Neural cell (in vitro differentiated cells): Measurements from ENCODE around the gene COL23A1. TPM values are rescaled to one million over a fixed set of nuclear protein-coding genes. Genes with fewer than 3 reads are reported as not detected.

ENCODE experiments used
- H2AFZ ChIP-seq: fragments of 200-600, 300-800 bp; sonication (generic), shearing (Covaris generic); 2 replicates; pipeline ENCODE4 v1.6.0; 2014; ENCODE audit warnings: low read depth, mild to moderate bottlenecking, antibody characterized with exemption, low read length, moderate library complexity
- H3F3A ChIP-seq: fragments of 200-600 bp; shearing (Covaris generic); 2 replicates; pipeline ENCODE4 v1.6.1; 2016; ENCODE audit warnings: mild to moderate bottlenecking, moderate library complexity, mixed read lengths, antibody characterized with exemption, low read length; ENCODE audit not compliant: insufficient read depth, poor library complexity, severe bottlenecking
- H3K27ac ChIP-seq: fragments of 200-600, 300-800 bp; sonication (generic), shearing (Covaris generic); 2 replicates; pipeline ENCODE4 v1.5.1; 2014; ENCODE audit warnings: mild to moderate bottlenecking, low read length, moderate library complexity
- H3K27me3 ChIP-seq: fragments of 300-800, 200-600 bp; sonication (generic), shearing (Covaris generic); 2 replicates; pipeline ENCODE4 v1.6.0; 2014; ENCODE audit warnings: mild to moderate bottlenecking, low read depth, low read length, moderate library complexity; ENCODE audit not compliant: insufficient read depth
- H3K36me3 ChIP-seq: fragments of 300-800, 200-600 bp; sonication (generic), shearing (Covaris generic); 2 replicates; pipeline ENCODE4 v1.5.1; 2014; ENCODE audit warnings: mild to moderate bottlenecking, antibody characterized with exemption, low read length, moderate library complexity; ENCODE audit not compliant: insufficient read depth
- H3K4me2 ChIP-seq: fragments of 300-800, 200-600 bp; sonication (generic), shearing (Covaris generic); 2 replicates; pipeline ENCODE4 v1.6.0; 2014; ENCODE audit warnings: mild to moderate bottlenecking, low read length
- H3K4me3 ChIP-seq: fragments of 300-800, 200-600 bp; sonication (generic), shearing (Covaris generic); 2 replicates; pipeline ENCODE4 v1.5.1; 2014; ENCODE audit warnings: mild to moderate bottlenecking, low read length, moderate library complexity
- H3K79me2 ChIP-seq: fragments of 200-600 bp; shearing (Covaris generic); replicated peaks from 2 replicates; pipeline ENCODE4 v1.6.0; 2014; ENCODE audit warnings: mild to moderate bottlenecking, low read length, moderate library complexity; ENCODE audit not compliant: insufficient read depth
- H3K9ac ChIP-seq: fragments of 300-800, 200-600 bp; sonication (generic), shearing (Covaris generic); 2 replicates; pipeline ENCODE4 v1.6.1; 2016; ENCODE audit warnings: mild to moderate bottlenecking, low read length, mixed read lengths
- H3K9me2 ChIP-seq: fragments of 200-600 bp; shearing (Covaris generic); 2 replicates; pipeline ENCODE4 v1.6.1; 2016; ENCODE audit warnings: mild to moderate bottlenecking, low read length, mixed read lengths; ENCODE audit not compliant: insufficient read depth
- H3K9me3 ChIP-seq: fragments of 200-600, 300-800 bp; sonication (generic), shearing (Covaris generic); 2 replicates; pipeline ENCODE4 v1.6.1; 2016; ENCODE audit warnings: mild to moderate bottlenecking, mixed run types, low read length, moderate library complexity, mixed read lengths
- H4K20me1 ChIP-seq: fragments of 200-600 bp; shearing (Covaris generic); 2 replicates; pipeline ENCODE4 v1.6.1; 2016; ENCODE audit warnings: mild to moderate bottlenecking, mixed run types; ENCODE audit not compliant: insufficient read depth
- EP300 ChIP-seq: fragments of 450-650 bp; conservative IDR thresholded peaks from 2 replicates; pipeline ENCODE4 v1.6.1; 2014; ENCODE audit warnings: antibody characterized with exemption, mild to moderate bottlenecking, moderate library complexity; ENCODE audit not compliant: poor library complexity, severe bottlenecking
- EZH2 ChIP-seq: fragments of 200-600, 300-800 bp; shearing (Covaris generic), sonication (generic); IDR thresholded peaks from 2 replicates; pipeline ENCODE4 v1.6.1; 2014; ENCODE audit warnings: antibody characterized with exemption, low read length, borderline replicate concordance, mild to moderate bottlenecking; ENCODE audit not compliant: insufficient read depth, poor library complexity, severe bottlenecking
- MXI1 ChIP-seq: fragments of 450-650 bp; conservative IDR thresholded peaks from 2 replicates; pipeline ENCODE4 v1.6.1; 2014; ENCODE audit warnings: antibody characterized with exemption, mild to moderate bottlenecking; ENCODE audit not compliant: poor library complexity, severe bottlenecking
- POLR2AphosphoS5 ChIP-seq: IDR thresholded peaks from 2 replicates; pipeline ENCODE4 v1.6.1; 2012
- RAD21 ChIP-seq: fragments of 450-650 bp; conservative IDR thresholded peaks from 2 replicates; pipeline ENCODE4 v1.6.1; 2014; ENCODE audit warnings: antibody characterized with exemption, mild to moderate bottlenecking, moderate library complexity
- SMC3 ChIP-seq: fragments of 450-650 bp; conservative IDR thresholded peaks from 2 replicates; pipeline ENCODE4 v1.6.1; 2014; ENCODE audit warnings: antibody characterized with exemption, mild to moderate bottlenecking, moderate library complexity; ENCODE audit not compliant: poor library complexity
- TAF1 ChIP-seq: IDR thresholded peaks from 2 replicates; pipeline ENCODE4 v1.6.1; 2012; ENCODE audit warnings: low read depth
- polyA plus RNA-seq: library from polyadenylated mRNA; depleted of rRNA; stranded (reverse); fragments of >200 nt; gene quantifications from 2 replicates; pipeline ENCODE4 v1.2.3, GENCODE V29; 2014
- TF ChIP-seq, protein P1 (sequence below): IDR thresholded peaks from 2 replicates; pipeline ENCODE4 v1.6.1; 2012; ENCODE audit warnings: borderline replicate concordance
- TF ChIP-seq, protein P2 (sequence below): fragments of 450-650 bp; IDR thresholded peaks from 2 replicates; pipeline ENCODE4 v1.5.1; 2014; ENCODE audit warnings: antibody characterized with exemption, mild to moderate bottlenecking, moderate library complexity; ENCODE audit not compliant: poor library complexity, severe bottlenecking

COL23A1 gene
- polyA plus RNA-seq, 1 donor from 2014 or later, result not detected

DNA sequence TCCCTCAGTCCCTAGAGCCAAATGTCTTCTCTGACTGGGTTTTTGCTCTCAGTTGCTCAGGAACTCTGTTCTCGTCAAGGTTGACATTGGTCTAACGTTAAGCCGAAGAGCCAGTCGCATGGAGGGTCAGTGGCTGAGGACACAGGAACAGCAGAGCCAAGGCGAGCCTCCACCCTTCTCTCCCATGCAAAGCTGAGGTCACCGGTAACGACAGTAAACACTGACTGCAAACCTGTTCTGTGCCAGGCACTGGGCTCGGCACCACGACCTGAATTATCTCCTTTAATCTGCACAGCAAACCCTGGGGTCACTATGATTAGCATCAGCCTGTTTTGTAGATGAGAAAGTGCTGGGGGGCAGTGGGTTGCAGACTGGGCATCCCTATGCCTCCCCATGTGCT lies 171.0 kb downstream of the COL23A1 start:
- H3K9ac ChIP-seq, result no peak overlapping the region
- H3K27ac ChIP-seq, result no peak overlapping the region
- H3K36me3 ChIP-seq, result no peaks in the 10 kb centered on the region
- H2AFZ ChIP-seq, result no peak overlapping the region
- no peak overlapping the region for H3K4me3 ChIP-seq
- H3K4me2 ChIP-seq, result no peak overlapping the region
- no peaks in the 10 kb centered on the region for H3K9me3 ChIP-seq
- no peaks in the 10 kb centered on the region for H3K9me2 ChIP-seq
- H3F3A ChIP-seq, result no peaks in the 10 kb centered on the region
- H3K27me3 ChIP-seq, result no peaks in the 10 kb centered on the region
- H4K20me1 ChIP-seq, result no peaks in the 10 kb centered on the region
- H3K79me2 ChIP-seq, result no peaks in the 10 kb centered on the region
- TF ChIP-seq EP300 (no peak), EZH2 (no peak), RAD21 (no peak), POLR2AphosphoS5 (no peak), TAF1 (no peak), MXI1 (no peak), SMC3 (no peak)
- TF ChIP-seq, protein P1, sequence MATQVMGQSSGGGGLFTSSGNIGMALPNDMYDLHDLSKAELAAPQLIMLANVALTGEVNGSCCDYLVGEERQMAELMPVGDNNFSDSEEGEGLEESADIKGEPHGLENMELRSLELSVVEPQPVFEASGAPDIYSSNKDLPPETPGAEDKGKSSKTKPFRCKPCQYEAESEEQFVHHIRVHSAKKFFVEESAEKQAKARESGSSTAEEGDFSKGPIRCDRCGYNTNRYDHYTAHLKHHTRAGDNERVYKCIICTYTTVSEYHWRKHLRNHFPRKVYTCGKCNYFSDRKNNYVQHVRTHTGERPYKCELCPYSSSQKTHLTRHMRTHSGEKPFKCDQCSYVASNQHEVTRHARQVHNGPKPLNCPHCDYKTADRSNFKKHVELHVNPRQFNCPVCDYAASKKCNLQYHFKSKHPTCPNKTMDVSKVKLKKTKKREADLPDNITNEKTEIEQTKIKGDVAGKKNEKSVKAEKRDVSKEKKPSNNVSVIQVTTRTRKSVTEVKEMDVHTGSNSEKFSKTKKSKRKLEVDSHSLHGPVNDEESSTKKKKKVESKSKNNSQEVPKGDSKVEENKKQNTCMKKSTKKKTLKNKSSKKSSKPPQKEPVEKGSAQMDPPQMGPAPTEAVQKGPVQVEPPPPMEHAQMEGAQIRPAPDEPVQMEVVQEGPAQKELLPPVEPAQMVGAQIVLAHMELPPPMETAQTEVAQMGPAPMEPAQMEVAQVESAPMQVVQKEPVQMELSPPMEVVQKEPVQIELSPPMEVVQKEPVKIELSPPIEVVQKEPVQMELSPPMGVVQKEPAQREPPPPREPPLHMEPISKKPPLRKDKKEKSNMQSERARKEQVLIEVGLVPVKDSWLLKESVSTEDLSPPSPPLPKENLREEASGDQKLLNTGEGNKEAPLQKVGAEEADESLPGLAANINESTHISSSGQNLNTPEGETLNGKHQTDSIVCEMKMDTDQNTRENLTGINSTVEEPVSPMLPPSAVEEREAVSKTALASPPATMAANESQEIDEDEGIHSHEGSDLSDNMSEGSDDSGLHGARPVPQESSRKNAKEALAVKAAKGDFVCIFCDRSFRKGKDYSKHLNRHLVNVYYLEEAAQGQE, result no peak
- TF ChIP-seq, protein P2, sequence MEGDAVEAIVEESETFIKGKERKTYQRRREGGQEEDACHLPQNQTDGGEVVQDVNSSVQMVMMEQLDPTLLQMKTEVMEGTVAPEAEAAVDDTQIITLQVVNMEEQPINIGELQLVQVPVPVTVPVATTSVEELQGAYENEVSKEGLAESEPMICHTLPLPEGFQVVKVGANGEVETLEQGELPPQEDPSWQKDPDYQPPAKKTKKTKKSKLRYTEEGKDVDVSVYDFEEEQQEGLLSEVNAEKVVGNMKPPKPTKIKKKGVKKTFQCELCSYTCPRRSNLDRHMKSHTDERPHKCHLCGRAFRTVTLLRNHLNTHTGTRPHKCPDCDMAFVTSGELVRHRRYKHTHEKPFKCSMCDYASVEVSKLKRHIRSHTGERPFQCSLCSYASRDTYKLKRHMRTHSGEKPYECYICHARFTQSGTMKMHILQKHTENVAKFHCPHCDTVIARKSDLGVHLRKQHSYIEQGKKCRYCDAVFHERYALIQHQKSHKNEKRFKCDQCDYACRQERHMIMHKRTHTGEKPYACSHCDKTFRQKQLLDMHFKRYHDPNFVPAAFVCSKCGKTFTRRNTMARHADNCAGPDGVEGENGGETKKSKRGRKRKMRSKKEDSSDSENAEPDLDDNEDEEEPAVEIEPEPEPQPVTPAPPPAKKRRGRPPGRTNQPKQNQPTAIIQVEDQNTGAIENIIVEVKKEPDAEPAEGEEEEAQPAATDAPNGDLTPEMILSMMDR, result no peak

DNA sequence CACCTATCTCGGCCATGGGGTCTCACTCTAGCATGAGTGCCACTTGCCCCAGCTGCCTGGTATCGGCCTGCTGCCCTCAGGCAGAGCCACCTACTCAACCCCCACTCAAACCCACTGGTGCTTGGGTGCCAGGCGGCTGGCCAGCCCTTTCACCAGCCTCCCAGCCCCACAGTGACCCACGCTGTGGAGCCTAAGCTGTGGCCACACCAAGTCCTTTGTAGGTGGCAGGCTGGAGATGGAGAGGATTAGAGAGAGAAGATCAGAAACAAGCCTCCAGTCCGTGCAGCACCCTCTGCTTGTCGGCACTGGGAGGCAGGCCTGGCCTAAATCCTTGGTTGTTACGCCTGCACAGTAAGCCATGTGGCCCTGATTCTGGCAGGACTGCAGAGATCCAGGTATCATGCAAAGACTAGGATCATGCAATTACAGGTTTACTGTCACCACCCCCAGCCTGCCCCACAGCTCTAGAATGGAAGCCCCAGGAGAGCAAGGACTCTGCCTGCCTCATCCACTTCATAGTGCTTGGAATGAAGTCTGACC lies 171.7 kb downstream of the COL23A1 start:
- H3K9ac ChIP-seq, result no peak overlapping the region
- no peaks in the 10 kb centered on the region for H3K36me3 ChIP-seq
- no peaks in the 10 kb centered on the region for H4K20me1 ChIP-seq
- no peak overlapping the region for H3K27ac ChIP-seq
- H3K9me3 ChIP-seq, result no peaks in the 10 kb centered on the region
- no peak overlapping the region for H3K4me2 ChIP-seq
- no peak overlapping the region for H2AFZ ChIP-seq
- H3K79me2 ChIP-seq, result no peaks in the 10 kb centered on the region
- no peak overlapping the region for H3K4me3 ChIP-seq
- H3K27me3 ChIP-seq, result no peaks in the 10 kb centered on the region
- TF ChIP-seq MXI1, result no peak
- no peak for TF ChIP-seq RAD21
- TF ChIP-seq POLR2AphosphoS5, result no peak
- TF ChIP-seq, protein P1, result no peak
- no peak for TF ChIP-seq EZH2
- TF ChIP-seq EP300, result no peak
- TF ChIP-seq, protein P2, result no peak
- TF ChIP-seq TAF1, result no peak
- TF ChIP-seq SMC3, result no peak
- H3K9me2 ChIP-seq, result no peaks in the 10 kb centered on the region
- no peaks in the 10 kb centered on the region for H3F3A ChIP-seq
